Measurements from ENCODE around the gene CHMP2B.

CHMP2B gene

GRCh38 chr3:87227104-87227834 lies at the start of gene CHMP2B:
Gene CHMP2B, plus strand, starts transcription at chr3:87227309. Its CDS starts 214 bp downstream, at chr3:87227523.
- DNase-seq, result peak; percentile 88

GRCh38 chr3:87179642-87180041 lies 47.5 kb upstream of the CHMP2B start:
- DNase-seq, result no peak

DNA sequence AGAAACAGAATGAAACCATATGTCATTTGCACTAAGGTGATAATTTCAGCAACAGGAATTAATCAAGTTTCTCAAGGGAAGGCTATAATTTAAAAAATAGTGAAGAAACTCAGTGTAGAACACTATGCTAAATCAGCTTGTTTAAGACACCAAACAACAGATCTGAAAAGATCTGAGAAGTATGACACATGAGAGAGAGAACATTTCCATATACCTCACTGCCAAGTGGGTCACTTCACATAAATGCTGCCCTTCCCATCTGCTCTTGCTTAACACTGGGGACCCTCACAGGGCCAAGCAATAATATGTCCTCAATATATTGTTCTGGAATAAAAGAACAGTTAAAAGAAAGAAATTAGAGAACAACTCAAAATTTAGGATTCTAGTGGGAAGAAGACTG lies 45.6 kb upstream of the CHMP2B start:
- DNase-seq, result no peak

GRCh38 chr3:87182023-87182422 lies 45.1 kb upstream of the CHMP2B start:
- DNase-seq, result no peak

GRCh38 chr3:87186608-87187159 lies 40.4 kb upstream of the CHMP2B start:
- DNase-seq, result no peak

DNA sequence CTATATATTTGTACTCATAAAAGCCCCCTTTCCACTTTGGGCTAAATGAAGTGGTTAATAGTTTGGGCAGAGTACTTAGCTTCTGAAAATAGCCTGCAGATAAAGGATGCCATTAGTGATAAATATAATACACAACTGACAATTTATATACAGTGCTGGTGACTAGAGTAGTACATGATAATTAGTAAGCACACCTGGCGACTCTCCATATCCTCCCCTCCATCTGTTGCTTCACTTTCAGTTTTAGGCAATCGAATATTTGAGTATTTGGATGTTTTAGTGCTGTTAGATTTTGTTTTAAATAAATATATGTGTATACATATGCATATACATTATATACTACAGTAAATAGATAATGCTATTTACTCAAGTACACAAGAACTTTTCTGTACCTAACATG lies 35.9 kb upstream of the CHMP2B start:
- no peak for DNase-seq

DNA sequence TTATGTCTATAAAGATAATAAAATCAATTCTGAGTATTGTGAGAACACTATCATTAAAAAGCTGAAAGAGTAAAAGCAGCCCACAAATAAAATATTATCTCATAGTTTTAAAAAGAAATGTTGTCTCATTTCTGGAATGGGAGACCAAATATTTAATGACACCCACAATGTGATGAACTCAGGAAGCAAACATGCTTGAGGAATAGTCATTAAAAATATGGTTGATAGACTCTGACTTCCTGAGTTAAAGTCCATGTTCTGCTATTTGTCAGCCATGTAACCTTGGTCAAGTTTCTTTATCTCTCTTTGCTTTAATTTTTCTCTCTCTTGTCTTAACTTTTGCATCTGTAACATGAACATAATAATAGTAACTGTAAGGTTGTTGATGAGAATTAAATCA lies 35.5 kb upstream of the CHMP2B start:
- DNase-seq, result no peak

GRCh38 chr3:87196879-87197278 lies 30.2 kb upstream of the CHMP2B start:
- DNase-seq, result no peak

DNA sequence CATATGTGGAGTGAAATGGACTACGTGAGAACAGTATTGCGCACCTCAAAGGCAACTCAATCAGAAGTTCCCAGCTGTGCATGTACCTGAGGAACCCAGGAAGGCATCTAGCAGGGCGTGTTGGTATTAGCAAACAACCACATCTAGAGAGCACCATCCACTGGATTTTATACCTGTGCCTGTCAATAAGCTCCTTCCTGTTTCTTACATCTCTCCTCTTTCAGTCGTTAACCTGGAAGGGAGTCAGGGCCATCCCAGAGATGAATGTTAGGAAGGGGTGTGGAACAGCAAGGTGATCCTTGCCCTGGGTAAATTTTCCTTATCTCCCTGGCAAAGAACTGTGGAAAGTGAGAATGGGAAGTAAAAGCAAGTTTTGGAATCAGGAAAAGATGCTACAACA lies 29.6 kb upstream of the CHMP2B start:
- DNase-seq, result no peak

DNA sequence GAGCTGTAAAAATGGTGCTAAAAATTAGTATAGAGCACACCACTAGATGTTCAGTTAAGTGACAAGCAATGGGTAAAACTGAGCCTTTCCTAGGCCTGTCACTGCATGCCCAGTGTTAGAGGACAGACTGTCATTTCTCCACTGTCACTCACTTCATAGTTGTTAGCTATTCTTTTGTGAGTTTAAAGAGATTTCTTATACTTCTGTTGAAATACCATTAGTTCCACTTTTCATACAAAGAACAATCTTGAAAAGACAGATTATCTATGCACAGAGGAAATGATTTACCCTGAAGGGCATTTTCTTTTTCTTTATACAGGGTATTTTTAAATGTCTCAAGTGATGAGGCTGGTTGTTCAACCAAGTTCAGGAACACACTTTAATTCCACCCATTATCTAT lies 28.3 kb upstream of the CHMP2B start:
- DNase-seq, result no peak

DNA sequence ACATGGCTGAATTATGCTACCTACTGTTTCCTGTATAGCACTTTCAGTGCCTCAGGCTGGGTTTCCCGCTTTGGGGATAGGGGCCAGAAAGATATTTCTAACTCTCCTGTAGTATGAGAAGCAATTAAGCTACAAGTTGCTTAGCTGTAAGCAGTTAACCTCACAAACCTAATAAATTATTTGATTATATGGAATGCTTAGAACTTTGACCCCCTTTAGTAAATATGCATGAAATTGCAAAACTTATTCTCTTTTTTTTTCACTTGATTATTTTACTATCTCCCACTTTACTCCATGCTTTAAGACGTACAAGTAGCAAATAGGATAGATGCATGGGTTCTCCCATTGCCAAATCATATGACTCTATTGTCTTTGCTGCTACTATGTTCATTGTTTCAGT lies 27.5 kb upstream of the CHMP2B start:
- DNase-seq, result no peak

GRCh38 chr3:87200060-87200647 lies 27.0 kb upstream of the CHMP2B start:
- DNase-seq, result no peak

GRCh38 chr3:87201727-87202126 lies 25.4 kb upstream of the CHMP2B start:
- no peak for DNase-seq

DNA sequence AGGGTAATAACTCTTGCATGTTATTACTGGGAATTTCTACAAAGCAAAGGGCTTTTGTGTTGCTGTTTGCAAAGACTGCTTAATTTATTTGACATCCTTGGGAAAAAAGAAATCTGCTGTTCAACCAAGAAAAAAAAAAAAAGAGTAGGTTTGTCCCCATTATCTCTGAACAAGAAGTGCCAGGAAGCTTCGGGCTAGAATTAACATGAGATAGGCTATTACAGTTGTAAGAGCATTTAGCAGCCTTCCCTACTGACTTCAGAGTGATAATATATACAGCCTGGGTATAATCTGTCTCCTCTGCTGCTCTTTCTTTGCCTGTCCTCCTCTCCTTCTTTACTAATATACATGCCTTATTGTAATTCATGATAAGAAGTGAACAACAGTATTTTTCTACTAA lies 23.3 kb upstream of the CHMP2B start:
- DNase-seq, result no peak

DNA sequence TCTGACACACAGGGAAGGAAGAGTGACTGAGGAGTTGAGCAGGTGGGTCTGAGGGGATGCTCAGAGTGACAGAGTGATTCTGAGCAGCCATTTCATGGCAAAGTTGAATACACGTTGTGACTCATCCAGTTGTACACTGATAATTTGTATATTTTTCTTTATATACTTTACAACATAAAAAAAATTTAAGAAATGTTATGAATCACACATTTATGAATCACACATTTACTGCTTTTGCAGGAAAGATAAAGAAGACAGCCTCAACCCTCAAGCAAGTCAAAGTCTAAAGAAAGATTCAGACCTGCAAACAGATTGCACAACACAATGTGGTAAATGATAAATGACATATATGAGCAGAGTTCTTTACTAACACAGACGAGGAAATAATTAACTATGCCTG lies 21.0 kb upstream of the CHMP2B start:
- no peak for DNase-seq

- DNase-seq, result no peak
These were observed 20.5 kb upstream of the CHMP2B start for GRCh38 chr3:87206635-87207034.

DNA sequence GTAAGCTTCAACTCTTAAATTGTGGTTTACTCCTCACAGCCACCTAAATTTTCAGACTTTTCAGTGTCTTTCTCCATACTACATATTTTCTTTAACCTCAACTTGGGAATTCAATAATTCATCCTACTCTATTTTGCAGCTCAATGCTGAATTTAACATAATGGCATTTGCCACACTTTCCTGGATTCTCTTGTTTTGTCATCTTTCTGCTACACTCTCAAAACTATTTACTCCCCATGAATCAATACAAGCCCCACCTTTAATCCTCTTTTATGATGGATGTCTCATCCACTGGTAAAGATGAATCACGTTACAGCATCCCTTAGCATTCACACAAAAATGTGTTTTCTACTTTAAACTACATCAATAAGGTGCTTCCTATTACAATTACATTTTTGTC lies 19.6 kb upstream of the CHMP2B start:
- DNase-seq, result no peak

- DNase-seq, result no peak
These were observed 18.0 kb upstream of the CHMP2B start for GRCh38 chr3:87209111-87209510.

GRCh38 chr3:87218560-87218959 lies 8.5 kb upstream of the CHMP2B start:
- DNase-seq, result no peak

GRCh38 chr3:87219611-87220010 lies 7.5 kb upstream of the CHMP2B start:
- no peak for DNase-seq

- DNase-seq, result no peak
These were observed 1.4 kb upstream of the CHMP2B start for GRCh38 chr3:87225659-87226058.

- DNase-seq, result no peak
These were observed 681 bp downstream of the CHMP2B start for GRCh38 chr3:87227835-87228144.

GRCh38 chr3:87228316-87228715 lies 1.2 kb downstream of the CHMP2B start:
- no peak for DNase-seq

DNA sequence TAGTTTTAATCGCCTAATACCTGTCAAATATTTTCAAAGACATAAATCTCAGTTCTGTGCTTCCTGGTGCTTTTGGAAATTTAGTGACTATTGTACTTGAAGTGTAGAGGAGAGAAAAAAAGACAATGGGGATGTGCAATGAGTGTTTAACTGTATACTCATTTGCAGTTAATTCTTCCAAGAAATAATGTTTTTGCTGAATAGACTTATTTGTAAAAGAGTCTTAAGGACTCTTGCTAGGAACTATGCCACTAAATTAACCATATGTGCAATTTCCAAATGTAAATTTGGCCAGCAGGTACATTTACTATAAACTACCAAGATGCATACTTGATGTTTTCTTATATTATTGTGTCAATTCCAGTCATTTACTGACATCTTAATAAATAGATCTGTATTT lies 2.0 kb downstream of the CHMP2B start:
- DNase-seq, result no peak

- DNase-seq, result no peak
These were observed 6.7 kb downstream of the CHMP2B start for GRCh38 chr3:87233805-87234204.

Measured in activated gamma-delta T cell treated with Interleukin-2 at 50 U/mL for 16 hours (primary cell).